ENCODE measurements around the gene SOWAHC.

DNA sequence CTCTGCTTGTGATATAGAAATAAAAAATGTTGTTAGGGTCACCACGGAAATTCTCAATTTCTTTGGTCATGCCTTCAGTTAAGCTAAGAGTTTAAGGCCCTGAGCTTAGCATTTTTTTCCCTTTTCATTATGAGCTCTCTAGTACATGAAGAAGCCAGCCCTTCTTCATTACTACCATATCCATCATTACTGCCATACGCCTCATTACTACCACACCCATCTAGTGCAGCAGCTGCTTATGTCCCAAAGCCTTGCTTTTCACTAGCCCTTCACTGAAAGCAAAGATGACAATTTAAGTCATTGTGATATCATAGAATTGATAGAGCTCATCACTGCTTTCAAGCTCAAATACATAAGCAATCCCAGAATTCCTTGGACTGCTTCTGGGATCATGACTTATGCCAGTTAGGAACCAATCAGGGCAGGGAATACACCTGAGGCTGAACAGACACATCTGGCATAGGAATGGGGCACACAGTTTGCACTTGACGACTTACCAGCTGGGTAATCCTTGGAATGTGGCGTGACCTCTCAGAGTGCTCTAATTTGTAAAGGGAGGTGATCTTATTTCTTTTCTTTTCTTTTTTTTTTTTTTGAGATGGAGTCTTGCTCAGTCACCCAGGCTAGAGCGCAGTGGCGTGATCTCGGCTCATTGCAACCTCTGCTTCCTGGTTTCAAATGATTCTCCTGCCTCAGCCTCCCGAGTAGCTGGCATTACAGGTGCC lies 40.3 kb downstream of the SOWAHC start:
- TF ChIP-seq CTCF (IDR thresholded peaks at IDR 0.05) = no peak
- TF ChIP-seq POLR2A (IDR thresholded peaks at IDR 0.05) = no peak

All from body of pancreas (tissue), 4 donors.